Measurements from ENCODE around the gene IFNAR1.

Gene IFNAR1

DNA sequence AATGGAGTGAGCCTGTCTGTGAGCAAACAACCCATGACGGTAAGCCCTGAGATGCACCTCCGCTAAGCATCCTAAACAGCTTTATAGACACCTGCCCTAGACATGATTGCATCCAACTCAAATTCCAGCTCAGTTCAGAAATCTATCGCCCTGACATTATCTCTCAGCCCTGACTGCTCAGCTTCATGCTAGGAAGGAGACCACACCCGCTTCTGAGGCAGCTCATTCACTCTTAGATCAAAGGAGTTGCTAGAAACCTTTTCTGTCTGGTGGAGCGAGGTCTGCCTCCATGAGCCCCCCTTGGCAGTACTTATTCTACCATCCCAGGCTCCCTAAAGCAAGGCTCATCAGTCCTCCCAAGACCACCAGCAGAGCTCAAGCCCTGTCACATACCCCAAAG lies 41.6 kb upstream of the IFNAR1 start:
- TF ChIP-seq POLR2AphosphoS5 (IDR thresholded peaks at IDR 0.05; ENCODE audit: low read depth, low read length) (no peak), TAF1 (IDR thresholded peaks at IDR 0.05; ENCODE audit: borderline replicate concordance, insufficient read depth, low read length) (no peak), SIN3A (IDR thresholded peaks at IDR 0.05; ENCODE audit: borderline replicate concordance, insufficient read depth, low read length) (no peak), FOXP2 (optimal IDR thresholded peaks at IDR 0.05; ENCODE audit: borderline replicate concordance, extremely low read depth, extremely low read length, insufficient read depth) (no peak)
- TF ChIP-seq, protein P1, sequence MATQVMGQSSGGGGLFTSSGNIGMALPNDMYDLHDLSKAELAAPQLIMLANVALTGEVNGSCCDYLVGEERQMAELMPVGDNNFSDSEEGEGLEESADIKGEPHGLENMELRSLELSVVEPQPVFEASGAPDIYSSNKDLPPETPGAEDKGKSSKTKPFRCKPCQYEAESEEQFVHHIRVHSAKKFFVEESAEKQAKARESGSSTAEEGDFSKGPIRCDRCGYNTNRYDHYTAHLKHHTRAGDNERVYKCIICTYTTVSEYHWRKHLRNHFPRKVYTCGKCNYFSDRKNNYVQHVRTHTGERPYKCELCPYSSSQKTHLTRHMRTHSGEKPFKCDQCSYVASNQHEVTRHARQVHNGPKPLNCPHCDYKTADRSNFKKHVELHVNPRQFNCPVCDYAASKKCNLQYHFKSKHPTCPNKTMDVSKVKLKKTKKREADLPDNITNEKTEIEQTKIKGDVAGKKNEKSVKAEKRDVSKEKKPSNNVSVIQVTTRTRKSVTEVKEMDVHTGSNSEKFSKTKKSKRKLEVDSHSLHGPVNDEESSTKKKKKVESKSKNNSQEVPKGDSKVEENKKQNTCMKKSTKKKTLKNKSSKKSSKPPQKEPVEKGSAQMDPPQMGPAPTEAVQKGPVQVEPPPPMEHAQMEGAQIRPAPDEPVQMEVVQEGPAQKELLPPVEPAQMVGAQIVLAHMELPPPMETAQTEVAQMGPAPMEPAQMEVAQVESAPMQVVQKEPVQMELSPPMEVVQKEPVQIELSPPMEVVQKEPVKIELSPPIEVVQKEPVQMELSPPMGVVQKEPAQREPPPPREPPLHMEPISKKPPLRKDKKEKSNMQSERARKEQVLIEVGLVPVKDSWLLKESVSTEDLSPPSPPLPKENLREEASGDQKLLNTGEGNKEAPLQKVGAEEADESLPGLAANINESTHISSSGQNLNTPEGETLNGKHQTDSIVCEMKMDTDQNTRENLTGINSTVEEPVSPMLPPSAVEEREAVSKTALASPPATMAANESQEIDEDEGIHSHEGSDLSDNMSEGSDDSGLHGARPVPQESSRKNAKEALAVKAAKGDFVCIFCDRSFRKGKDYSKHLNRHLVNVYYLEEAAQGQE (IDR thresholded peaks at IDR 0.05; ENCODE audit: insufficient read depth in 1 of 2, low read depth in 2 of 2, low read length in 2 of 2), result no peak

GRCh38 chr21:33286076-33286475 lies 38.7 kb upstream of the IFNAR1 start:
- TF ChIP-seq POLR2AphosphoS5 (IDR thresholded peaks at IDR 0.05; ENCODE audit: low read depth, low read length) (no peak), SIN3A (IDR thresholded peaks at IDR 0.05; ENCODE audit: borderline replicate concordance, insufficient read depth, low read length) (no peak), FOXP2 (optimal IDR thresholded peaks at IDR 0.05; ENCODE audit: borderline replicate concordance, extremely low read depth, extremely low read length, insufficient read depth) (no peak)
- TF ChIP-seq, protein P1 (IDR thresholded peaks at IDR 0.05; ENCODE audit: insufficient read depth in 1 of 2, low read depth in 2 of 2, low read length in 2 of 2), result no peak

- TF ChIP-seq POLR2AphosphoS5 (IDR thresholded peaks at IDR 0.05; ENCODE audit: low read depth, low read length), result no peak; the same call in 1 of the 2 replicates
- peak; percentile 33; the same call in 1 of the 2 replicates for TF ChIP-seq SIN3A (IDR thresholded peaks at IDR 0.05; ENCODE audit: borderline replicate concordance, insufficient read depth, low read length)
Observed at GRCh38 chr21:33286600-33287456, 37.9 kb upstream of the IFNAR1 start.

DNA sequence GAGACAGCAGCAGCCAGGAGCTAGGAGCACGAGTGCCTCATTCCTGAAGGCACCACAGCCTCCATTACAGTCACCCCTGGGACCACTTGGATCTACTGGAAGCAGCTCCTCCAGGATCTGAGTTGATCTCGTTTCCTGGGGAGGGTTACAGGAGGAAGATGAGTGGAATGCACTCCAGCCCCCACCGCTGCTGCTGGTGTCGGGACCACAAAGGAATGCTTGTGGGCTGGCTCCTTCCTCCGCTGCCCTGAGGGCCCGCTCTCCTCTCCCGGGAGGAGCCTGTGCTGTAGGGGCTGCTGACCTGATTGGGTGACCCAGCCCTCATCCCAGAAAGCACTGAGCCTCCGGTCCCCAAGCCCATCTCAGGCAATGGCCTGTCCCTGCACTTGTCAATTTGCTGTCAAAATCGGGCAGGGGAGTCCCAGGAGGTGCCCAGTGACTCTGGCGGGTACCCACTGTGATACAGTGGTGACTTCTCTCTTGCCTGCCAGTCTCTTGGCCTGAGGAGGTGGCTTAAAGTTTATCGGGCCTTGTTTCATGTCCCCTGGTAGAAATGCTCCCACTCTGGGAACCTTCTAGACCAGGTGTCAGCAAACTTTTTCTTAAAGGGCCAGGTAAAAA lies 35.5 kb upstream of the IFNAR1 start:
- TF ChIP-seq SIN3A (IDR thresholded peaks at IDR 0.05; ENCODE audit: borderline replicate concordance, insufficient read depth, low read length), result no peak
- no peak for TF ChIP-seq FOXP2 (optimal IDR thresholded peaks at IDR 0.05; ENCODE audit: borderline replicate concordance, extremely low read depth, extremely low read length, insufficient read depth)
- TF ChIP-seq TAF1 (IDR thresholded peaks at IDR 0.05; ENCODE audit: borderline replicate concordance, insufficient read depth, low read length), result no peak
- TF ChIP-seq POLR2AphosphoS5 (IDR thresholded peaks at IDR 0.05; ENCODE audit: low read depth, low read length), result no peak
- TF ChIP-seq, protein P1 (IDR thresholded peaks at IDR 0.05; ENCODE audit: insufficient read depth in 1 of 2, low read depth in 2 of 2, low read length in 2 of 2), result no peak

DNA sequence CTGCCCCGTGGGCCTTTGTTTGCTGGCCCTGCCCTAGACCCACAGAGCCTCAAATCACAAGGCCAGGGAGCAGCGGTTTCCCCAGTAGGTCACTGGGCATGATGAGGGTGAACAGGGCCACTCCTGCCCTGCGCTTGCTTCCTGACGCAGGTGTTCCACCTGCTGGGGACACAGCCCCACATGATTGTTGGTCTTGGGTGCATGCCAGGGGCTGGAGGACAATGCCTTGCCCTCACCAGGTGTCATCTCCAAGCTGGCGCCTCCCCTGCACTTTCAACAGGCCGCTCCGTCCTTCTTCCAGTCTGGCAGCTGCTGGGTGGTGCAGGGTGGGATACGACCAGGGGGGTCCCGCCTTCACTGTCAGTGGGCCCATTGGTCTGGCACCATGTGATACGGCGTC lies 34.3 kb upstream of the IFNAR1 start:
- TF ChIP-seq, protein P1 (IDR thresholded peaks at IDR 0.05; ENCODE audit: insufficient read depth in 1 of 2, low read depth in 2 of 2, low read length in 2 of 2), result no peak
- TF ChIP-seq FOXP2 (optimal IDR thresholded peaks at IDR 0.05; ENCODE audit: borderline replicate concordance, extremely low read depth, extremely low read length, insufficient read depth), result no peak
- TF ChIP-seq POLR2AphosphoS5 (IDR thresholded peaks at IDR 0.05; ENCODE audit: low read depth, low read length), result no peak
- no peak for TF ChIP-seq TAF1 (IDR thresholded peaks at IDR 0.05; ENCODE audit: borderline replicate concordance, insufficient read depth, low read length)
- TF ChIP-seq SIN3A (IDR thresholded peaks at IDR 0.05; ENCODE audit: borderline replicate concordance, insufficient read depth, low read length), result no peak
